Measurements from ENCODE around the gene JAG2.
A peak's percentile ranks its signal among the peaks of the same experiment; 100 is the strongest.

Gene JAG2

DNA sequence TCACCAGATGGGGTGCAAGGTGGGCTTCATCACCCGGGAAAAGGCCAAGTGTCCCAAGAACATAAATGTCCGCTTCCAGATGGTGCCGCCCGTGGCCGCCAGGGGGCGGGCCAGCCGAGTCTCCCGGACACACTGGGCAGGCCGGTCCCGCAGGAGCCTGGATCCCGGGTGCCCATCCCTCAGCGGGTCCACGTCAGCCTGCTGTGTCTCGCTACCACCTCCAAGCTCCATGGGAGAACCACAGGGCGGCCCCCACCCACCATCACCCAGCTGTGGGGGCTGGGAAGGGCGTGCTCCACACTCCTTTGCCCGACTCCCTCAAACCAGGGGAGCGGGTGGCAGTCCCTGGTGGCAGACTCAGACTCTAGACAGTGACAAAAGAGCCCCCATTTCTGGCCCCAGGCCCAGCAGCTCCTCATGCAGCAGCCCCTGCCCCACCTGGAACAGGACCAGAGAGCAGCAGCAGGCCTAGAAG lies 34.5 kb upstream of the JAG2 start:
- peak; percentile 73 for DNase-seq (ENCODE audit: low read depth)

DNA sequence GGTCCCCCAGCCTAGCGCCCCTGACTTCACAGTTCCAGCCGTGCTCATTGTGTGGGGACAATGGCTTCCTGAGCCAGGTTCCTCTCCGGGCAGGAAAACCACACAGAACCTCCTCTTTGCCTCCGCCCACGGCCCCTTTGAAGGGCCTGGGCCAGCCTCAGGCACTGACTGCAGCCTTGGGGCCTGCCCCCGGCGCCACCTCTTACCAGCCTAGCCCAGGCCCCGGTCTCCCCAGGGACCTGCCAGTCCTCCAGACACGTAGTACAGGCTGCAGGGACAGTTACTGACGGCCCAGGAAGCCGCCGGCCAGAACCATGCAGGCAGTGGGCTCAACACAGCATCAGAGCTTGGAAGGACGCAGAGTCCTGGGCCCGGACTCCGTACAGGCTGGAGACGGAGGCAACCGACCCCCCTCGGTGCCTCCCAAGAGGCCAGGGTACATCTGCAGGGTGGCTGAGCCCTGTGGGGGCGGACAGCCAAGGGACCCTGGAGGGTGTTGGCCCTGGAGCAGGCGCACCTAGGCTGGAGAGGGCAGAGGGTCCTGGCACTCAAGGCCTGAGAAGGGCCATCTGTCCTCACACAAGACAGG lies 33.4 kb upstream of the JAG2 start:
- no peak for DNase-seq (ENCODE audit: low read depth)

DNA sequence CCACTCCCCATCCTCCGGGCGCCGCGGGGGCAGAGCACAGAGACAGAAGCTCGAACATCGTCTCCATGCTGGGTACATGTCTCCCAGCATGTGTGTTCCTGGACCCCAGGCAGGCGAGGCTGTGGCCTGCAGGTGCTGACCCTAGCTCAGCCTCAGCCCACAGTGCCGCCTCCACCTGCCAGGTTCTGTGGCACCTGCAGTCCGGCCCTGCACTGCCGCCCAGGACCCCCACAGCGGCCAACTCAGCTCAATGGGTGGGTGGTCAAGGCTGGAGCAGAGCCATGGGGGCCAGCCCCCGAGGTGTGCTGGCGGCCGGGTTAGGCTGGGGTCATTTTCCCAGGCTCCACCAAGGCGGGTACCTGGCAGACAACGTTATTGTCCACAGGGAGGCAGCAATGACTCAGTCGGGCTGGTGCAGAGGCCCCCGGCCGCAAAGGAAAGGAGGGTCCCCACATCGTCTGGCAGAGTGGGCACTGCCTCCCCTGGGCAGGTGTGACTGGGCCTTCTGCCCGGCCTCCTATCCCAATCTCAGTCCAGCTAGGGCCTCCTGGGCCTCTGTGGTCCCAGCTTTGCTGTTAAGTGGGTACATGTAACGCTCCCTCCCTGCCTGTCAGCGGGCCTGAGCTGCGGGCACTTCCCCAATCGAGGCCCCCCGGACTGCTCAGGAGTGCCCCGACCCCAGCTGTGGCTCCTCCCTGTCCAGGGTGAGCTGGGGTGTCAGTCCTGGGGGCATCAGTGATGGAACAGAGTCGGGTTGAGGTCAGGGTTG lies 32.8 kb upstream of the JAG2 start:
- no peak for DNase-seq (ENCODE audit: low read depth)

DNA sequence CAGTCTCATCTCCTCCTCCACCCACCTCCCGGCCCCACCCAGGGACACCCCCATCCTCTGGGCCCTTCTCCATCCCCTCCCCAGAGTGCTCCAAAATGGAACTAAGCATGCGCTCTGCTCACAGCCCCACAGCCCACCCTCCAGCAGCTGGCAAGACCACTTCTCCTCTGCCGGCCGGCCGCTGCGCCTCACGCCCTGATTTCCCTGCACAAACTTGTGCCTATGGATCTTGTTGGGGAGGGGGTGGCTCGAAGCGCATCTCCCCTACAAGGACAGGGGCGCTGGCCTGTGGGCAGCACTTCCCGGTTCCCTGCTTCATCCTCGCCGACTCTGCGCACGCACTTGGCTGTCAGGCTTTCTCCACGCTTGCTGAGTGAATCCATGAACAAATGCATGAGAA lies 32.1 kb upstream of the JAG2 start:
- DNase-seq (ENCODE audit: low read depth) = no peak

DNA sequence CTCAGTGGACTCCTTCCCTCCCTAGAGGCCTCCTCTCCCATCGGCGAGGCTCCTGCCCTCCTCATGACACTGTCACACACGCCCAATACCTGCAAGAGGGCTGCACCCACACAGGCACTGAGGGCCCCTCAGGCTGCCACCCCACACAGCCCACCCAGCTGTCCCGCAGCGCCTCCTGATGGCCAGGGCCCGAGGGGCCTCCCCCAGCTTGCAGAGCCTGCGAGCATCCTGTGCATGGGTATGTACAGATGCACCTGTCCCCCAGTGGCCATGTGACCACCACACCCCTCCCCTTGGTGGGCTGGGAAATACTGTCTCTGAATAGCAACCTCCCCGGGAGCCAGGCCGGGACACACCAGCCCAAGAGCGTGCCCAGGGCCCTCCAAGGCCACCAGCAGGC lies 31.5 kb upstream of the JAG2 start:
- no peak for DNase-seq (ENCODE audit: low read depth)

DNA sequence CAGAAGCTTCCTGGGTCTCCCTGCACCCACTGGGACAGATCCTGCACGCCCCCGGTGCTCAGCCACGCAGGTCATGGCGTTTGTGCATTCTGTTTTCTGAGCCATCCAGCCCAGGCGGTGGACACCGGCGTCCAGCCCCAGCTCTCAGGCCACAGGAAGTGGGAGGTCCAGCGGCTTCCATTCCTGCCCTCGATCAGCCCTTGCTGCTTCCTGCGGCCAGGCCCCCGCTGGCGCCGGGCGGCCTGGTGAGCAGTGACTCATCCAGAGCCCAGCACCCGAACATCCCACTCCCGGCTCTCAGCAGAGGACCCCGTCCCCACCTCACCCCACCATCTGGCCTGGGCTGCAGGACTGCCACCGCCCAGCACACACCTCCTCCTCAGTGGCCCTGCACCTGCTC lies 30.5 kb upstream of the JAG2 start:
- peak; percentile 54 for DNase-seq (ENCODE audit: low read depth)

DNA sequence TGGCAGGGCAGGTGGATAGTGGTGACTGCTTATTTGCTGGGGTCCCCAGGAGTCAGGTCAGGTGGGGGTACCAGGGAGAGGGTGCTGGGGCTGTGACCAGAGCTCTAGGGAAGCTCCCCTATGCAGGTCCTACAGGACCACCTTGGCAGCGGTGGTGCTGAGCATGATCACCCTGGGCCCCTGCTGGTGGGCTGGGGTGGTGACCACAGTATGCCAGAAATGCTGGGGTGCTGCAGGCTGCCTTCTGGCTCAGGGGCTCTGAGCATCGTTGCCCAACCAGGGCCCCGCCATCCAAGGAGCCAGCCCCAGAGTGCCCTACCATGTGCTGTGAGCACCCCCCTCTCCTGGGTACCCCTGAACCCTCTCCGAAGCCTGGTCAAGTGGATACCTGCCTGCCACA lies 30.0 kb upstream of the JAG2 start:
- no peak for DNase-seq (ENCODE audit: low read depth)

DNA sequence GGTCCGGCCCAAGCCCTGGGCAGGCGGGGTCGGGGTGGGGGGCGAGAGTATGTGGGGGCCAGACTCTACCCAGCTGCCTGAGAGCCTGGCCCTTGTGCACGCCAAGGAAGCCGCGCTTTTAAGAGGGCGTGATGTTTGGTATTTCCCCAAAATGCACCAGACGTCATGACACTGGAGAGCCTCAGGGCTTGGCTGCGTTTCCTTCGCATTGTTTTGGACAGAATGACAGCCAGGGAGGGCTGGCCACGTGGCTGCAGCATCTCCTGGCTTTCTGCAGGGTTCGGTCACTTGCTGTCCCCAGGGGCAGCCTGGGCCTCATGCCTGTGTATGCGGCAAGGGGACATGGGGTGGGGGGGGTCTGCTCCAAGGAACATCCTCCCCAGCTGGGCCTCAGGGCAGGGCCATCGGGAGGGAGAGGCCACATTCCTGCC lies 28.6 kb upstream of the JAG2 start:
- peak; percentile 54 for DNase-seq (ENCODE audit: low read depth)

DNA sequence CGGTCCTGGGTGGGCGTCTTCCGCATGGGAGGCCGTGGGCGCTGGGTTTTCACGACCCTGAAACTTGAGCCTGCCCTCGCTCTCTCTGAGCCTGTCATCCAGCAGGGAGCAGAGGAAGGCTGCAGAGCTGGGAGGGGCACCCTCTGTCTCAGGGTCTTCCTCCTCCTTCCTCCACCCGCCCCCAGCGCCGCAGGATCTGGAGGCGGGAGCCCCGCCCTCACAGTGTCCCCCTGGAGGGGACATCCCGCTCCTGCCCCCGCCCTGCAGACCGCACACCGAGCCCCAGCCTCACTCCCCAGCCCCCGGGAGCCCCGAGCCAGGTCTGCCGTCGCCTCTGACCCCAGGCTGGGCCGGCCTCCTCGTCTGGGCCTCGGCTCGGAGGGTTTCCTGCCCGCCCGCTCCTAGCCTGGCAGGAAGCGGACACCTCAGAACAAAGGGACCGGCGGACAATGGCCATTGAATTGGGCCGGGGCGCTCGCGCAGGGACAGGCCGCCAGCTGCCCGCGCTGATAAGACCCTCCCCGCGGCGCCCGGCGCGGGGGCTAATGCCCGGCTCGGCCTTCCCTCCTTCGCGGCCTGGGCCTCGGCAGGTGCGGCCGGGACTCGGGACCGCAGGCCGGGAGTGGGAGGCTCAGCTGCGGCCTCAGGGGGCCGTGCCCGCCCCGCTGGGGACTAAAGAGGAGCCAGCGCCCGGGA lies 27.8 kb upstream of the JAG2 start:
- DNase-seq (ENCODE audit: low read depth) = no peak

DNA sequence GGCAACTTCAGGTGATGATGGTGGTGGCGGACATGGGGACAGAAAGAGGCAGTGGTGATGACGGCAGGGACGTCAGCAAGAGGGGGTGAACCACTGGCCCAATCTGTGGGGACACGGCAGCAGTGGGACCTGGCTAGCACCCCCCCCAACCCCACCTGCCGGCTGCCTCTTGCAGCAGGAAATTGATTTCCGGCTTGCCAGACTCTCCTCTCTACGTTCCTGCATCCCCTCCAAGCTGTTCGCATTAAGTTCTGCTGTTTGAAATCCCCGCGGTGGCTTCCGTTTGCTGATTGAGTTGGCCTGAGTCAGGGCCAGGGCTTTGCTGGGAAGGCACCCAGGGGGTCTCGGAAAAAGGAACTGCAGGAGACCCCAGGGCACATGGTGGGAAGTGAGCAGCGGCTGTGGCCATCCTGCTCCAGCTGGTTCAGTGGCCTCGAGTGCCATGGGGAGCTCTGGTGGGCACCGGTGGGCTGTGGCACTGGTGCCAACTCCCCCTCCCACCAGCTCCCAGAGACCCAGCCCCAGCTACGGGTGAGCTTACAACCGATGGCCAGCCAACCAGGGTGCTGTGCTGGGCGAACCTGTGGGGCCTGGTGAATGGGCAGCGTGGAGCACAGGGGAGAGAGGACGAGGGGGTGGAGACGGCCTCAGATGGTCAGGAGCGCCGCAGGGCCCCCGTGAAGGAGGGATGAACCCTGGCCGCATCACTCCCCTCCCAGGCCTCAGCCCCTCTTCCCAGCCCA lies 27.1 kb upstream of the JAG2 start:
- no peak for DNase-seq (ENCODE audit: low read depth)

DNA sequence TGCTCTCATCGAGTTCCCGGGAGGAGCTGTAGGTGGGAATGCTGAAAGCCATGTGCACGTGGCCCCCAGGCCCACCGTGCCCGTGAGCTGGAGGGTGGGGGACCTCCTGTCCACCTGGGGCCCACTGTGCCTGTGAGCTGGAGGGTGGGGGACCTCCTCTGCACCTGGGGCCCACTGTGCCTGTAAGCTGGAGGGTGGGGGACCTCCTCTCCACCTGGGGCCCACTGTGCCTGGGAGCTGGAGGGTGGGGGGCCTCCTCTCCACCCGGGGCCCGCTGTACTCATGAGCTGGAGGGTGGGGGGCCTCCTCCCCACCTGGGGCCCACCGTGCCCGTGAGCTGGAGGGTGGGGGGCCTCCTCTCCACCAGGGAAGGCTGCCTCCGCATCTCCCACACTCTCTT lies 26.5 kb upstream of the JAG2 start:
- no peak for DNase-seq (ENCODE audit: low read depth)

DNA sequence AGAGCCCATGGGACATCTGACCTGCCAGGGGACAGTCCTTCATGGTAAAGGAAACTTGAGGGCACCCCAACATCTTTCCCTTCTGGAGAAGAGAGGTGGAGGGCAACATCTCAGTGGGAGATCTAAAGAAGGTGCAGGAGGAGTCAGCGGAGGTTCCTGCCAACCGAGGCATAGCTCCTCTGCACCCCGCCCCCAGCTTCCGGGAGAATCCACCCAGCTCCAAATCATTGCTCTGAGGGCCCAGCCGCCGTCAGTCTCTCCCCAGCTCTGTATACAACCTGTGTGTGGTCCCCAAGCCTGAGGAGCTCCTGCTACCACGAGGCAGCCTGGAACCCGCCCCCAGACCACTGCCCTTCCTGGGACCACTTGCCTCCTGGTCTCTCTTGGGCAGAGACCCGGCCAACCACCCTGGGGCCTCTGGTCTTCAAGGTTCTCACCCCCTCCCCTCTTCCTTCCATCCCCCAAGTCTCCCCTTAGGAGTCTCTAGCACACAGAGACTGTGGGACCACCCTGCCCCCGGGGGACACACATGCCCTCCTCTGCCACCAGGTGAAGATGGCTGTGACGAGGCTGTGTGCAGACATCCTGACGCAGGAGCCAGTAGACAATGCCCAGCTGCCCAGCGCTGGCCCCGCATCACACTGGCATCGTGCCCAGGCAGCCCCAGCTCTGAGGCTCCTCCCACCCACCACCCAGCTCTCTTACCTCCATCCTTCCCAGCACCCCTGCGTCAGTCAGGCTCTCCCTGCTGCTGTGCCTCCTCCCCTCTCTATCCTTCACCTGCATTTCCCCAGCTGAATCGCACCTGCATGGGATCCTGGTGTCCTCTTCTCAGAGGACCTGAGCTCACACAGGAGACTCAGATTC lies 25.6 kb upstream of the JAG2 start:
- DNase-seq (ENCODE audit: low read depth) = no peak

DNA sequence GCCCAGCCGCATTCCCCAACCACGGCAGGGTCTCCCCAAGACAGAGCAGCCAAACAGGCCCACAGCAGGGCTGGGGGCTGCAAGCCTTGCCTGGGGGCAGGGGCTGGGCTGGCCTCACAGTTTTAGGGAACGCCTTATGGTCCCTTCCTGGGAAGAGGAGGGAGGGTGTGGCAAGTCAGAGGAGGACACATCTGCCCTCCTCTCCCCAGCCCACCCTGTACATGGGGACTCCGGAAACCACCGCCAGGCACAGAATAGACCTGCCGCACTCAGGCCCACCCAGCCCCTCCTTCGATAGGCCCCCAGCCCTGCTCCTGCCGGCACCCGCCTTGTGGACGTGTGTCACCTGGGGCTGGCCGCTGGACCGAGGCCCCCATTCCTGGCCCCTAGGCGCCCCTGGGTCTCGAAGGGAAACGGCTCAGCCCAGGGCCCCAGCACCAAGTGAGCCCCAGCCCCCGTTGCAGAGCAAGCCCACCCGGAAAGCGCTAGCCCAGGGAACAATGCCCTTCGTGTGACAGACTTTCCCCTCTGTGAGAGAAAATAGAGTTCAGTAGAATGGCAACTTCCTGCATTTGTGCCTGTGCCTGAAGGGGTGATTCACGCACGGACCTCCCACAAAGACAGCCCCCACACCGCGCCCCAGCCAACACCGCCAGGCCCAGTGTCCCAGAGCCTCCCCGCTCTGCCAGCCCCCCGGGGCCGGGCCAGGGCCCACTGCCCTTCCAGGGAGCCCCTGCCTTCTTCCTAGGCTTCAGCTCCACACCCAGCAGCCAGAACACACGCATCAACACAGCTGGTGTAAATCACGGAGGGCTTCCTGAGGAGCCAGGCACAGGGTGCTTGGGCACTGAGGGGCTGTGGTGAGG lies 24.5 kb upstream of the JAG2 start:
- DNase-seq (ENCODE audit: low read depth) = peak; percentile 35

DNA sequence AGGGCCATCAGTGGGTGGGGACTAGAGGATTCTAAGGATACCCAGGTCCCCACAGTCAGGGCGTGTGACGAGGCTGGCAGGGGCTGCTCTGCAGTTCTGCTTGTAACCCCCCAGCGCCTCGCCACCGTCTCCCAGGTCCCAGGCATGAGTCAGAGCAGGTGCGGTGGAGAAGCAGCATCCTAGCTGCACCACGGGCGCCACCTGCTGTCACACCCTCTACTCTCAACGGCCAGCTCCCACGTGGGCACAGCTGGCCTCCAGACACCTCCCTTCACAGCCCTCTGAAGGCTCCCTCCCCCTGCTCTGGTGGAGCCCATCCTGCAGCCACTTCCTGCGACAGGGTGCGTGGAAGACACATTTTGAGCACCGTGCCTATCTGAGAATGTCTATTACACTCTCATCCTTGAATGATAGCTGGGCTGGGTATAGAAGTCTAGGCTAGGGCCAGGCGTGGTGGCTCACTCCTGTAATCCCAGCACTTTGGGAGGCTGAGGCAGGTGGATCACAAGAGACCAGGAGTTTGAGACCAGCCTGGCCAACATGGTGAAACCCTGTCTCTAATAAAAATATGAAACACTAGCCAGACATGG lies 19.5 kb upstream of the JAG2 start:
- DNase-seq (ENCODE audit: low read depth) = no peak

DNA sequence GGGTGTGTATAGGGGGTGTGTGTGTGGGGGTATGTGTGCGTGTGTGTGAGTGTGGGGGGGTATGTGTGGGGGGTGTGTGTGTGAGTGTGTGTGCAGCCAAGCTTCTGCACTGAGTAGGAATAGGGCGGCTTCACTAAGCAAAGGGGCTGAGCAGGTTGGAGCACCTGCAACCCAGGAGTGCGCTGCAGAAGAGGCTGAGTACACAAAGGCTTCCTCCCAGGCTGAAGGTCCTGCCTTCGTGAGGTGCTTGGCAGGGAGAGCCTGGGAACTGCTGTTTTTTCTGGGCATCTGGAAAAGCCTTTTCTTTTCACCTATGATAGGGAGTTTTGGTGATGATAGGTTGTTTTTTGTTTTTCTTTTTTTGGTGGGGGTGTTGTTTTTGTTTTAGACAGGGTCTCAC lies 18.5 kb upstream of the JAG2 start:
- no peak for DNase-seq (ENCODE audit: low read depth)

DNA sequence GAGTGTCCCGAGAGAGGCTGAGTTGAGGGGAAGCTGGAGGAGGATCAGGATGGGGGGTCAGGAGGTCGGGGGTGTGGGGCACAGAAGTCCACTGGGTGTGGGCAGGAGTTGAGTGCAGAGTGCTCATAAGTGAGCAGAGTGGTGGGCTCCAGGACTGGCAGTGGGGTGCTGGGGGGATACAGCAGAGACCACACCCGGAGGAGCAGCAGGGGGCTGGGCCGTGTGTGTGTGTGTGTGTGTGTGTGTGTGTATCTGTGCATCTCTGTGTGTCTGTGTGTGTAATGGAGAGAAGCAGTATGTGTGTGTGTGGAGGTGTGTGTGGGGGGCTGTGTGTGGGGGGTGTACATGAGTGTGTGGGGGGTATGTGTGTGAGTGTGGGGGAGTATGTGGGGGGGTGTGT lies 17.4 kb upstream of the JAG2 start:
- no peak for DNase-seq (ENCODE audit: low read depth)

DNA sequence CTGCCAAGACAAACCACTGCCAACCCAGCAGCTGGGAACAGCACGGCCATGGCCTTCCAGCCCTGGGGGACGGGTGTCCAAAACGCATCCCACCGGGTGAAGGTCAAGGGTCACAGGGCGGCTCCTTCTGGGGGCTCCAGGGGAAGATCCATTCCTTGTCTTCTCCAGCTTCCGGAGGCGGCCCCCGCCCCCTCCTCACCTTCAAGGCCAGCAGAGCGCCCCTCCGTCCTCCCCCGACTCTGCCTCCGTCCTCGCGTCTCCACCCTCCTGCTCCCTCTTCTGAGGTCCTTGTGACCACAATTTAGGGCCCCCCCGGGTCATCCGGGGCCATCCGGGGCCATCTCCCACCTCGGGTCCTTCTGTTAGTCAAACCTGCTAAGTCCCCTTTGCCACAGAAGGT lies 16.4 kb upstream of the JAG2 start:
- DNase-seq (ENCODE audit: low read depth) = no peak

DNA sequence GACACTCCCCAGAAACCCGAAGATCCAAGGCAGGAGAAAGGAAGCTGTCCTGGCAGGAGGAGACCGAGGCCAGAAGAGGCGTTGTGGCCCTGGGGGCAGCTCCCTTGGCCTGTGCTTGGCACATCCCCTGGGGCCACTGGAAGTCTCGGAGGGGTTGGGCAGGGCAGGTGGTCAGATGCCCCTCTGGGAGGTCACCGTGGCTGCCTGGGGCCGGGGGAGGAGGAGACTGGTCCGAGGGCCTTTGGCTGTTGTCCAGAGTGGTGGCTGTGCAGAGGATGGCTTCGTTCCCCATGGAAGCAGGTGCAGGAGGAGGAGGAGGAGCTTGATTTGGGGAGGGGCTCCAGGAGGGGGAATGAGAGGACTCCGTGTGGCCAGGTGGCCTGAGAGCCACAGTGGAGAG lies 15.9 kb upstream of the JAG2 start:
- DNase-seq (ENCODE audit: low read depth) = no peak

DNA sequence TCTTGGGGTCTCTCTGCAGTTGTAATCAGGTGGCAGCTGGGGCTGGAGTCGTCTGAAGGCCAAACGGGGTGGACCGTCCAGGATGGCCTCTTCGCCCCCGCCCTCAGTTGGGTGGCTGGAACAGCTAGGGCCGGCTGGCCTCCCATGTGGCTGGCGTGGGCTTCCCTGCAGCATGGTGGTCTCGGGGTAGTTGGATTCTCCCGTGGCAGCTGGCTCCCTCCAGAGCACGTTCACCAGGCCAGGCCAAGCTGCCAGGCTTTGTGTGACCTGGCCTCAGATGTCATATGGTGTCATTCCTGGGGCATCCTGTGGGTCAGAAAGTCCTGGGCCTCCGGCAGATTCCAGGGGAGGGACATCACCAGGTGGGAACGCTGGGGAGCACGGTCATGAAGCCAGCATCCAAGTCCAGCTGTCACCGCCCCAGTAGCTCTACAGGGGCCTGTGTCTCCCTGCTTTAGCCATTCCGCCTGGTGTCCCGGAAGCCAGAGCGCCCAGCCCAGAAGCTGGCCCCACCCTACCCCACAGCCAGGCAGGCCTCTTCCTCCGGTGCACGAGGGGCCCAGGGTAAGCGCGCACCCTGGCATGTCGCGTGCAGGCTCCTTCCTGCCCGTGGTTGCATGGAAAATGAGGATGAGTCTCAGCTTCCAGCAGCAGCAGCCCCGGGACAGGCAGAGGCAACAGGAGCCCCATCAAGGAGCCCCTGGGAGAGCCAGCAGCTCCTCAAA lies 13.9 kb upstream of the JAG2 start:
- no peak for DNase-seq (ENCODE audit: low read depth)
